NOMO-1 treated with DMSO at 0.1 percent for 48 hours (cell line): Measurements from ENCODE around the gene KPNA1.

Experiments used
- DNase-seq: peaks from one replicate; lab custom pipeline; 2025; ENCODE audit not compliant: unreplicated experiment; lab: John Stamatoyannopoulos, UW

The KPNA1 gene

DNA sequence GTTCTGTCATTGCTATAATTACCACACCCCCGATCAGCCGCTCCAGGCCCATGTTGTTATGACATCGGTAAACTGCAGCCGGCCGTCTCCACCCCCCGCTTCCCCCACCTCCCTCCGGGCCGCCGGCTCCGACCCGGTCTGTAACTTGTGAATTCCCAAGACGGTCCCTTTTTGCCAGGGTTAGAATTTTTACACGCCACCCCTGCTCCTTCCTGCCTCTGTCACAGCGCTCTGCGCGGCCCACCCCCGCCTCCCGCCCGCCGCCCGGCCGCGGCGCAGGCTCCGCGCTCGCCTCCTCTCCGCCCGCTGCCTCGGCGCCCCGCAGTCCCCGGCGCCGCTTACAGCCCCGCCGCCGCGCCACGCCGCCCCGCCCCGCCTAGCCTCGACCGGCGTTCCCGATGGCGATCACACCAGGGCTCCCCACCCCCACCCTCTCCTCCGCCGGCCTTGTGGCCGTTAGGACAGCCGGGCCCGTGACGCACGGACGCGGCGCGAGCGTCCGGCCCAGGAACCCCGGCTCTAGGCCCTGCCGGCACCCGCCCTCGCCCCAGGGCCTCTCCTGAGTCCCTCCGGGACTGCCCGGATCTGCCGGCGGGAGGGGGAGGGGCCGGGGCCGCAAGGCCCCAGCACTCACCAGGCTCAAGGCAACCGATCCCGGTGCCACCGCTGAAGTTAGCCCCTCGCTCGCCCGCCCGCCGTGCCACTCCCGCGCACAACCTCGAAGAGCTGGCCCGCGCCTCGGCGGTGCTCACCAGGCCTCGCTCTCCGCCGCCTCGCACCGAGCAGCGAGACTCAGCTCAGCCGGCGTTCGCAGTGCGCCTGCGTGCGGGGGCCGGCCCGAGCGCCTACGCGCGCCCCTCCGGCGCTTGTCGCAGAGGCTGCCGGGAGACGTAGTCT, at the start of gene KPNA1:
KPNA1 (minus strand) TSS at position 817 of the 897 bp plus-strand sequence. CDS start 18,374 bp downstream, outside the sequence.
- DNase-seq: peak; percentile 76

DNA sequence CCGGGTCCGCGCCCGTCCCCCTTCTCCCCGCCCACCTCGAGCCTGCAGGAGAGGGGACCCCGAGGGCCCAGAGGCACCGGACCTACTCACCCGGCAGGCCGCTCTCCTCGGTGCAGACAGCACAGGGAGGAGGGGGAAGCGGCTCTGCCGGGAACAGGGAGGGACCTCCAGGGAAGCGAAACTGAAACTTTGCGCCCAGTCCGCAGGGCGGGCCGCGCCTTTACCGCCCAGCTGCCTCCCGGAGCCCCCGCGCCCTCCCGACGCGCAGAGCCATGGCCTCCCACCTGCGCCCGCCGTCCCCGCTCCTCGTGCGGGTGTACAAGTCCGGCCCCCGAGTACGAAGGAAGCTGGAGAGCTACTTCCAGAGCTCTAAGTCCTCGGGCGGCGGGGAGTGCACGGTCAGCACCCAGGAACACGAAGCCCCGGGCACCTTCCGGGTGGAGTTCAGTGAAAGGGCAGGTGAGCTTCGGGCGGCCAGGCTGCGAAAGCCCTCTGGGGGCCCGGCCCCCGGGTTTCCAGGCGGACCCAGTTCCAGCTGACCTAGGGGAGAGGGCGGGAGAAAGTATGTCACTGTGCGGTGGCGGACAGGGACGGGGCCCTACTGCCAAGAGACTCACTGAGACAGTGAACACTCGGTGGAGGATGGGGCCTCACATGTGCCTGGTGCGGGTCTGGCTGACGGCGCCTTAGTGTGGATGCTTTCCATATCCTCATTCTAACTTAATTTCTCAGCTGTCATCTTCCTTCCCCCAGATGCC, 49.6 kb upstream of the KPNA1 start, which contains the start of the genes DTX3L and PARP9:
DTX3L (plus strand) TSS at position 184 of the 758 bp plus-strand sequence; CDS start at position 273, 89 bp downstream.
PARP9 (minus strand) TSS at position 146 of the 758 bp plus-strand sequence. CDS start 4,680 bp downstream, outside the sequence.
- DNase-seq: peak; percentile 83

- DNase-seq: peak; percentile 5
These were observed 48.9 kb upstream of the KPNA1 start for GRCh38 chr3:122563717-122564025.

GRCh38 chr3:122562923-122563716, 48.4 kb upstream of the KPNA1 start:
- no peak for DNase-seq

DNA sequence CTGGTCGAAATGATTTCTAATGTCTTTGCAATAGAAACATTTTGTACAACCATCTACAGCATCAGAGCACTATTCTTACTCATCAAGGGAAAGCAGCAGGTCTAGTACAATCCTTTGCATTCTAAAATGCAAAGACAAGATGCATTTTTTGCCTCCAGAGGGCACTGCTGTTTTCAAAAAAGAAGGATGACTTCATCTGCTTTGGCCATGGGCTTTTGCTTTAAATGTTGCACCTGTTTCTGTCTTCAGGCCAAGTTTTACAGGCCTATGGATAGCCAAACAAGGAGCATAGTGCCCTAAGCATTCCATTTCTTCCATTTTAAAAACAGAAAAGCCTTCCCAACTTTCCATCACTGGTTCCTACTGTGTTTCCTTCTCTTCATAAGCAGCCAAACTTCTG, 45.9 kb upstream of the KPNA1 start:
- DNase-seq: peak; percentile 56

DNA sequence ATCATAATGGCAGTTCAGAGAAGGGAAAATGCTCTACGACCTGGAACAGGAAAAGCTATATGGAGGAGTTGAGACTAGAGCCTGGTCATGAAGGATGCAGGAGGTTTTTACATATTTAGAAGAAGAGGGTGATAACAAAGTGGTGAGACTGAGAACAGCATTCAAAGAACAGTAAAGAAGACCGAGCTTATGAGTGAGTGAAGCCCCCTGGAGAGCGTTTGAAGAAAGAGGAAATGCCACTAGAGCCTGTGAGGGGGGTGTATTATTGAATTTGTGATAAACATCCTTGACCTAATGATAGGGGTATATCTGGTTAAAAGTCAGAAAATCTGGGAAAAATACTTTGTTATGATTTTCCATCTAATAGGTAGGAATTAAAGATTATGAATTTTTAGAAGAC, 45.2 kb upstream of the KPNA1 start:
- DNase-seq: no peak

DNA sequence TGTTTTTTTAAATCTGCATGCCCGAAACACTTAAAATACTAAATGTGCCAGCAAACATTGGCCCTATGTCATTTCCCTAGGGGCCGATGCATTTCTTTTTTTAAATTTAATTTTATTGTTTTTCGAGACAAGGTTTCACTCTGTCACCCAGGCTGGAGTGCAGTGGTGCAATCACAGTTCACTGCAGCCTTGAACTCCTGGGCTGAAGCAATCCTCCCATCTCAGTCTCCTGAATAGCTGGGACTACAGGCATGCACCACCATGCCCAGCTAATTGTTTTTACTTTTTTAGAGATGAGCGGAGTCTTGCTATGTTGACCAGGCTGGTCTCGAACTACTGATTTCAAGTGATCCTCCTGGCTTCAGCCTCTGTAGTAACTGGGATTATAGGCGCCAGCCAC, 43.9 kb upstream of the KPNA1 start:
- DNase-seq: no peak

GRCh38 chr3:122557356-122557755, 42.6 kb upstream of the KPNA1 start:
- no peak for DNase-seq

DNA sequence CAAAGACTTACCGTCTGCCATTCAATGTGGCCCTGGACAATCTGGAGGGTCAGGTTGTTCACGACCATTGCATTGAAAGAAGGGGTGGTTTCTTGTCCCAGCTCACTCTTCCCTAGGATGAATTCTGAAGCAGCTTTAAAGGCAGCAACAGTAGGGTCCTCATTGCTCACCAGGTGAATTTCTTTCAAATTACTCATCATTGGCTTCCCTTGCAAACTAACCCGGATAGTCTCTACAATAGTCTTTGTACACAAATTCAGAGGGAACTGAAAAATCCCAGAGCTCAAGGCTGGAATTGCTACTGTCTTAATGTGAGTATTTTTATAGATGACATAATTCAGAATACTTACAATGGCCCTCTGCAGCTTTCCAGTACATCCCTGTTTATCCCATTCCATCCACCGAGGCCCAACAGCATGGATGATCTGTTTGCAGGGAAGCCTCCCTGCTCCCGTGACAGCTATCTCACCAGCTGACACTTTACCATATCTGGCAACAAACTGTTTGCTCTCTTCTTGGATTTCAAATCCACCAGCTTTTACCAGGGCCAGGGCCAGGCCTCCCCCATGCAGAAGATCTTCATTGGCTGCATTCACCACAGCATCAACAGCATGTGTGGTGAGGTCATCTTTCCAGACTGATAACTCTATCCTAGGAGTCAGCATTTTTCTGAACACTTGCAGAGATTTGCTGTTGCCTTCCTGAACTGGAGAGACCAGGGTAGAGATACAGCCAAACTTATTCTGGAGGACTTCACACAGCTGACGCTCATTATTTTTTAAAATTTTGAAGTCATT, 40.7 kb upstream of the KPNA1 start:
- no peak for DNase-seq

DNA sequence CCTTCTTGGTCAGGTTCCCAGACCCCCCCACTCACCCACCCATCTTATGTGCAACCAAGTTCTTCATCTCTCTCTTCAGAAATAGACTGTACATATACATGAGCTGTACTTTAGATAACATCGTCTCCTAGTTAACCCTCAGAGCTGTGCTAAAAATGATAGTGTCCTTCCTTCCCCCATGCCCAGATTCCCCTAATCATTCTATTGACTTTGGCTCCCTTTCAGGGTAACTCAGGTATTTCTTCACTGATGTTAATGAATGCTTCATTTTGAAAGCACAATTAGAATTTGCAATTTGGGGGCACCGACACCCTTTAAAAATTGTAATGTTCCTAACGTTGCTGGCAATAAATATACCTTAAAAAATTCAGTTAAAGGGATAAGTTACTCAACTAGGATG, 38.4 kb upstream of the KPNA1 start:
- no peak for DNase-seq

DNA sequence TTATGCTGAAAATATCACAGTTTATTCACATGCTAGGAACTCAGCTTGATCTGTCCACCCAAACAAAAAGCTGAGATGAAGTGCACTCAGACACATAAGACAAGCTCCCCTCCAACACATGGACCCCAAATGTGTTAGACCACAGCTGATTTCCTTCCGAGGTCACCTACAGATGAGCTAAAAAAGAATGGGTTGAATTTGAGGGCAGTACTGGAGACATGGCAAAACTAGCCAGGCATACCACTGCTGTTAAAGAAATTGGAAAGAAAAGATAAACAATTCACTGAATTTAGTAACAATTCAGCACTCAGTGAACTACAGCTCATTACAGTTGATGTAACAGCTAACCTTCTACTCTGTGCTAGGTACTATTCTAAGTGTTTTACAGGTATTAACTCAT, 33.9 kb upstream of the KPNA1 start:
- no peak for DNase-seq

GRCh38 chr3:122548076-122548475, 33.3 kb upstream of the KPNA1 start:
- no peak for DNase-seq

DNA sequence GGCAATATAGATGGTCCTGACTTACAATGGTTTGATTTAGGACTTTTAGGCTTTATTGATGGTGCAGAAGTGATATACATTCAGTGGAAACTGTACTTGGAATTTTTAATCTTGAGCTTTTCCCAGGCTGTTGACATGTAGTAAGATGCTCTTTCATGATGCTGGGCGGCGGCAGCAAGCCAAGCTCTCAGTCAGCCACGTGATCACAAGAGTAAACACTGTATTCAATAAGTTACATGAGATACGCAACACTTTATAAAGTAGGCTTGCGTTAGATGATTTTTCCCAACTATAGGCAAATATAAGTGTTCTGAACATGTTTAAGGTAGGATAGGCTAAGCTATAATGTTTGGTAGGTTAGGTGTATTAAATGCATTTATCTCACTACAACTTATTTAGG, 31.4 kb upstream of the KPNA1 start:
- DNase-seq: no peak

DNA sequence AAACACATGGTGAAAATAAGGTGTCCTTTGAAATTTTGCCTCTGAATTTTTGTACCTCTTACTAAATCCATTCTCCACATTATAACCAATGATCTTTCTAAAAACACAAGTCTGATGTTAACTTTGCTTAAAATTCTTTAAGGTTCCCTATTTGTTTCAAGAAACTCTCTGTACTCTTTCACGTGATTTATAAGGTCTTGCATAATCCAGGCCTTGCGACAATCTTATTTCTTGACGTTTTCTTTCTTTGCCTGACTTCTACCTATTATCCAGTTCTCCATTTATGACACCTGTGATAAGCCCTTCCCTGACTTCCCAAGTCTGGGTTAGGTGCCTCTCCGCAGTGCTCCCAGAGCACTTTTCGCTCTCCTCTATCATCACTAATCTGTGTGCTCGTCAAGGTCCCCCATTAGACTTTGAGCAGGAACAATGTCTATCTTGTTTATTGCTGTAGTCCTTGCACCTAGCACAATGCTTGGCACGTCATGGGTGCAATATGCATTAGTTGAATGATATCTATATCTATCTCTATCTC, 24.3 kb upstream of the KPNA1 start:
- peak; percentile 77 for DNase-seq

DNA sequence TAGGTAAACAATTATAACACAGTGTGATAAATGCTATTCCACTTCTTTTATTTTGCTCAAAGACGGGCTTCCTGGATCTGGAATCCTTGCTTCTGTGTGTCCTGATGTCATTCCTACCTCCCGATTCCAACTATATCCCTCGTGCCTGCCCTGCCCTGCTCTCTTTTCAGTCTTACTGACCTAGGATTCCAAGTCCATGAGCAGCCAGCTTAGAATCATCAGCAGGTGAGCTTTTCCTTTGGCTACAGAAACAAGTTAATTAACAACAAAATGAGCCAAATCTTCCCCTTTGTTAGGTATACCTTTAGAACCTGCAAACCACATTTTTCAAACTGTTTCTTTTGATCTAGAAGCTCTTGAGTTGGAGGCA, 21.9 kb upstream of the KPNA1 start:
- no peak for DNase-seq

DNA sequence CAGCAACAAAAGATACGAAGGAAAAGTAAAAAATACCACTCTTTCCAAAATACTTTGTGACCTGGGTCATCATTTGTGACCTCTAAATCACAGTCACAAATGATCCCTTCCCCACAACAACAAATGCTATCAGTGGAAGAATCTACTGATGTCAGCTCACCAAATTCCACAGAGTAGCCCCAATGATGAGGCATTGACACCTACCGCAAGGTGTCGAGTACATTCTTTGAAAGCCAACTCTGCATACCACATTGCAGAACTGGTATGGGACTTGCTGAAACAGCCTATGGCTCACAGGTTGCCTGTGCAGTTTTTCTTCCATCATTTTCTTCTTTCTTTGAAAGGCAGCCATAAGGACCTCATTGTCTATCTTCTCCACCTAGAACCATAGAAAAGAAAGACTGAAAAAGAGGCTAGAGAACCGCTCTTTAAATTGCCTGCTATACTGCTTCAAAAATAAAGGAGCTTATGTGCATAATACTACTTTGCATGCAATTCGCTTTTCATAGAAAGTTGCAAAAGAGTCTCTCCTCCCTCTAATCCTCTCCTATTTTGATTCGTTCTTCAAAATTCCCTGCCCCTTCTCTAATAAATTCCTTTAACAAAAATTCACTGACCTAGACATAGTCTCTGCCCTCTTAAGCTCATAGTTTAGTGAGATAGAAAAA, 21.4 kb upstream of the KPNA1 start:
- DNase-seq: no peak

DNA sequence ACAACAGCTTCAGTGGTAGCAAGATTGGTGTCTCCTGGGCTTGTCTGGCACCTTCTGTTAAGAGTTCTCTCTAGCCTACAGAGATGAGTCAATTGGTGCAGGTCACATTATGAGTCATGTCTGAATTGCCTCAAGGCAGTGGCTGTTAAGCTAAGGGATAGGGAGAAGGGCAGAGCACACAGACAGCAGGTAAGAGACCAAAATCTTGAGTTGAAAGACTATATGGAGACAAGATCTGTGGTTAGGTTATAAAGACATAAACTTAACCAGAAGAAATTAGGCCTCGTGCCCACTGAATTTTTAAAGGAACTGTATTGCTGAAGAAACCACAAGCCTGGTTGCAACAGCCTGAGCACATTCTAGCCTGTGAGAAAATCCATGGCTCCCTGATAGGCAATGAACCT, 19.2 kb upstream of the KPNA1 start:
- peak; percentile 87 for DNase-seq

- DNase-seq: no peak
These were observed 18.7 kb upstream of the KPNA1 start for GRCh38 chr3:122533480-122533879.

- no peak for DNase-seq
These were observed 15.4 kb upstream of the KPNA1 start for GRCh38 chr3:122530164-122530563.

DNA sequence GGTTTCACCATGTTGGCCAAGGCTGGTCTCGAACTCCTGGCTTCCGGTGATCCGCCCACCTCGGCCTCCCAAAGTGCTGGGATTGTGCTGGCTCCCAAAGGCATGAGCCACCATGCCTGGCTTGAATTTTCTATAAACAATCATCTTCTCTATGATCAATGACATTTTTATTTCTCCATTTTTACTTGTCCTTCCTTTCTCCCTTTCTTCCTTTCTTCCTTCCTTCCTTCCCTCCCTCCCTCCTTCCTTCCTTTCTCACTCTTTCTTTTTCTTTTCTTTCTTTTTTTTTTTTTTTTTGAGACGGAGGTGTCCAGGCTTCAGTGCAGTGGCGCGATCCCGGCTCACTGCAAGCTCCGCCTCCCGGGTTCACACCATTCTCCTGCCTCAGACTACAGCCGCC, 8.6 kb upstream of the KPNA1 start:
- no peak for DNase-seq
